ENCODE measurements around the gene MUC5B.

MUC5B gene

GRCh38 chr11:1295086-1295485 is 72.2 kb downstream of the MUC5B start:
- no peak for DNase-seq (ENCODE audit: low read depth in 1 of 2, low spot score in 1 of 2)

GRCh38 chr11:1295591-1295990 is 72.7 kb downstream of the MUC5B start:
- no peak for DNase-seq (ENCODE audit: low read depth in 1 of 2, low spot score in 1 of 2)

GRCh38 chr11:1296287-1296686 is 73.4 kb downstream of the MUC5B start:
- DNase-seq (ENCODE audit: low read depth in 1 of 2, low spot score in 1 of 2), result no peak

- DNase-seq (ENCODE audit: low read depth in 1 of 2, low spot score in 1 of 2), result no peak
These were observed 74.2 kb downstream of the MUC5B start for GRCh38 chr11:1297011-1297575.

- no peak for DNase-seq (ENCODE audit: low read depth in 1 of 2, low spot score in 1 of 2)
These were observed 75.0 kb downstream of the MUC5B start for GRCh38 chr11:1297576-1298473.

- no peak for DNase-seq (ENCODE audit: low read depth in 1 of 2, low spot score in 1 of 2)
These were observed 76.0 kb downstream of the MUC5B start for GRCh38 chr11:1298695-1299492.

- DNase-seq (ENCODE audit: low read depth in 1 of 2, low spot score in 1 of 2), result no peak
These were observed 76.8 kb downstream of the MUC5B start for GRCh38 chr11:1299621-1300020.

- no peak for DNase-seq (ENCODE audit: low read depth in 1 of 2, low spot score in 1 of 2)
These were observed 77.3 kb downstream of the MUC5B start for GRCh38 chr11:1300121-1300520.

- no peak for DNase-seq (ENCODE audit: low read depth in 1 of 2, low spot score in 1 of 2)
These were observed 77.8 kb downstream of the MUC5B start for GRCh38 chr11:1300569-1301187.

- DNase-seq (ENCODE audit: low read depth in 1 of 2, low spot score in 1 of 2), result no peak
These were observed 78.5 kb downstream of the MUC5B start for GRCh38 chr11:1301220-1302000.

GRCh38 chr11:1302041-1302460 is 79.2 kb downstream of the MUC5B start:
- no peak for DNase-seq (ENCODE audit: low read depth in 1 of 2, low spot score in 1 of 2)

- DNase-seq (ENCODE audit: low read depth in 1 of 2, low spot score in 1 of 2), result no peak
These were observed 79.7 kb downstream of the MUC5B start for GRCh38 chr11:1302461-1303125.

GRCh38 chr11:1303126-1303821 is 80.4 kb downstream of the MUC5B start:
- DNase-seq (ENCODE audit: low read depth in 1 of 2, low spot score in 1 of 2), result no peak

GRCh38 chr11:1303973-1304372 is 81.1 kb downstream of the MUC5B start:
- DNase-seq (ENCODE audit: low read depth in 1 of 2, low spot score in 1 of 2), result no peak

GRCh38 chr11:1304380-1304779 is 81.5 kb downstream of the MUC5B start:
- no peak for DNase-seq (ENCODE audit: low read depth in 1 of 2, low spot score in 1 of 2)

- DNase-seq (ENCODE audit: low read depth in 1 of 2, low spot score in 1 of 2), result no peak
These were observed 82.2 kb downstream of the MUC5B start for GRCh38 chr11:1305063-1305495.

- no peak for DNase-seq (ENCODE audit: low read depth in 1 of 2, low spot score in 1 of 2)
These were observed 82.7 kb downstream of the MUC5B start for GRCh38 chr11:1305501-1306056.

GRCh38 chr11:1306186-1307162 is 83.6 kb downstream of the MUC5B start:
- no peak for DNase-seq (ENCODE audit: low read depth in 1 of 2, low spot score in 1 of 2)
